Cardiac muscle cell (in vitro differentiated cells and primary cell): Measurements from ENCODE around the gene SIDT1. TPM values are rescaled to one million over a fixed set of nuclear protein-coding genes. Genes with fewer than 3 reads are reported as not detected.

ENCODE experiments used
- DNase-seq, 2 donors: peaks; one replicate each; pipeline versions ENCODE4 v3.0.0 to v3.0.0-alpha.2; 2010 to 2017; ENCODE audit warnings: low read depth in 1 of 2, low spot score in 1 of 2
- H3K27ac ChIP-seq: fragments of 200-600 bp; sonication (generic); 2 replicates; pipeline ENCODE4 v1.5.1; 2016
- H3K27me3 ChIP-seq: fragments of 200-600 bp; sonication (generic); 2 replicates; pipeline ENCODE4 v1.6.0; 2016; ENCODE audit warnings: control low read depth
- H3K36me3 ChIP-seq: fragments of 200-600 bp; sonication (generic); 2 replicates; pipeline ENCODE4 v1.5.1; 2016; ENCODE audit warnings: control low read depth
- H3K4me1 ChIP-seq: fragments of 200-600 bp; sonication (generic); 2 replicates; pipeline ENCODE4 v1.8.1; 2017; ENCODE audit warnings: low read depth, mild to moderate bottlenecking, mixed run types
- H3K4me3 ChIP-seq: fragments of 200-600 bp; sonication (generic); 2 replicates; pipeline ENCODE4 v1.5.1; 2016; ENCODE audit warnings: mild to moderate bottlenecking
- H3K9me3 ChIP-seq: fragments of 200-600 bp; sonication (generic); 2 replicates; pipeline ENCODE4 v1.5.1; 2017; ENCODE audit warnings: low read depth, mild to moderate bottlenecking, control low read depth
- polyA plus RNA-seq: library from polyadenylated mRNA; unstranded; fragments of >200 nt; fragmentation: Nextera tagmentation; extraction: Ambion mirVana; gene quantifications from 2 replicates; pipeline ENCODE4 v1.2.1, GENCODE V29; 2016
- total RNA-seq: library from RNA; depleted of rRNA; stranded (reverse); fragments of >200 nt; gene quantifications from 2 replicates; pipeline ENCODE4 v1.2.3, GENCODE V29; 2016
- TF ChIP-seq, protein P1 (sequence below): IDR thresholded peaks from 2 replicates; pipeline ENCODE4 v1.5.1; 2012; ENCODE audit warnings: low read depth, mild to moderate bottlenecking, low read length

The SIDT1 gene
- total and polyA plus RNA-seq, 2 experiments from 2014 or later = 0.32 TPM; not detected in 1

DNA sequence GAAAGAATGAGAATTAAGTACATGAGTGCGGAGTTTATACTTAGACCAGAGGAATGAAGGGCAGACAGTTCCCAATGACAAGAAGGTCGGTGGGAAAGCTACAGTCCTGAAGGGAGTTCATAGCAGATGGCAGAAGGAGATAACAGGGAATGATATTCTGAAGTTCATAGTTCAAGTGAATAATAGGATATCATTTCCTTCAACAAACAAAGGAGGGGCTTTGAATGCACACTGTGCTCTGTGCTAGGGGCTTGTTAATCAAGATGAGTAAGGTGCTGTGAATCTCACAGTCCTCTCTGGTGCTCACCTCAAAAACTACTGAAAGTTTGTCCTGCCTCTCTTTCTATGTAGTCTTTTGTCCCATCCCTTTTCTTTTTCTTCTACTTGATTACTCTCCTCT lies 41.9 kb downstream of the SIDT1 start:
- Histone ChIP-seq H3K4me3 (no peak overlapping the region), H3K9me3 (no peaks in the 10 kb centered on the region), H3K4me1 (no peaks in the 10 kb centered on the region), H3K27me3 (no peaks in the 10 kb centered on the region), H3K27ac (no peak overlapping the region), H3K36me3 (no peaks in the 10 kb centered on the region)
- TF ChIP-seq, protein P1, sequence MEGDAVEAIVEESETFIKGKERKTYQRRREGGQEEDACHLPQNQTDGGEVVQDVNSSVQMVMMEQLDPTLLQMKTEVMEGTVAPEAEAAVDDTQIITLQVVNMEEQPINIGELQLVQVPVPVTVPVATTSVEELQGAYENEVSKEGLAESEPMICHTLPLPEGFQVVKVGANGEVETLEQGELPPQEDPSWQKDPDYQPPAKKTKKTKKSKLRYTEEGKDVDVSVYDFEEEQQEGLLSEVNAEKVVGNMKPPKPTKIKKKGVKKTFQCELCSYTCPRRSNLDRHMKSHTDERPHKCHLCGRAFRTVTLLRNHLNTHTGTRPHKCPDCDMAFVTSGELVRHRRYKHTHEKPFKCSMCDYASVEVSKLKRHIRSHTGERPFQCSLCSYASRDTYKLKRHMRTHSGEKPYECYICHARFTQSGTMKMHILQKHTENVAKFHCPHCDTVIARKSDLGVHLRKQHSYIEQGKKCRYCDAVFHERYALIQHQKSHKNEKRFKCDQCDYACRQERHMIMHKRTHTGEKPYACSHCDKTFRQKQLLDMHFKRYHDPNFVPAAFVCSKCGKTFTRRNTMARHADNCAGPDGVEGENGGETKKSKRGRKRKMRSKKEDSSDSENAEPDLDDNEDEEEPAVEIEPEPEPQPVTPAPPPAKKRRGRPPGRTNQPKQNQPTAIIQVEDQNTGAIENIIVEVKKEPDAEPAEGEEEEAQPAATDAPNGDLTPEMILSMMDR = no peak
- no peak for DNase-seq

DNA sequence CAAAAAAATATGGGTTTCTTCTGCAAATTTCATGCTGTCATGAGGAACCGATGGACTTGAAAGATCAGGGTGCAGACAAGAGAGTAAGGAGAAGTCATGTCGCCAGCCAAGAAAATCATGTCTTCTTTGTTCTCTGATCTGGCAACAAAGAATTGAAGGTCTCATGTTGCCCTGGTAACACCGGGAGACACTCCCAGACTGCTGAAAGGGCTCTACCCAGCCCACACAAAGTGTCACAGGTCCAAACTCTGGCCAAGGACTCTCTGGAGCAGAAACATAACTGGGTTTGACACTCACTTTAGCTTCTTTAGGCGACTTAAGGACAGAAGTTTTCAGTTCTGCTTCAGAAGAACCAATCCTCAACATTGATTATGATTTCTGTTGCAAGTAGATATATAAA lies 42.9 kb downstream of the SIDT1 start:
- Histone ChIP-seq H3K4me1 (no peaks in the 10 kb centered on the region), H3K27me3 (peaks cover 2% of the 10 kb centered on the region), H3K36me3 (no peaks in the 10 kb centered on the region), H3K27ac (no peak overlapping the region), H3K9me3 (no peaks in the 10 kb centered on the region), H3K4me3 (no peak overlapping the region)
- TF ChIP-seq, protein P1 = no peak
- no peak for DNase-seq

DNA sequence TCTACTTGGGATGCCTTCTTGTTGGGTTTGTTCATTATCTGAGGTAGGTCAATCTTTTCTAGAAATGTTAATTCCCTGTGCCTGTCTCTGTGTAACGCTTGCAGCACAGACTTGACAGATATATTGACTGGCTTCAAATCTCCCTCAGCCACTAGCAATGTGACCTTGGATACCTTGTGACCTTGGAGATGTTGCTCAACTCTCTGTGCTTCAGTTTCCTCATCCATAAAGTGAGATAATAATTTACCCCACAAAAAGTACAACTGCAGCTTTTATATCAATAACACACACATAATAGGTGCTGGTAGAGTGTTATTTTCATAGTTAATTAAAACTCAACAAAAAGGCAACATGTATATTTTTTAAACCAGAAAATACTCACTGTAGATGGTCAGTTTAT lies 52.9 kb downstream of the SIDT1 start:
- DNase-seq = no peak
- H3K9me3 ChIP-seq = no peaks in the 10 kb centered on the region
- H3K27me3 ChIP-seq = peaks cover 4% of the 10 kb centered on the region
- H3K4me1 ChIP-seq = no peaks in the 10 kb centered on the region
- TF ChIP-seq, protein P1 = no peak
- H3K4me3 ChIP-seq = no peak overlapping the region
- no peak overlapping the region for H3K27ac ChIP-seq
- no peaks in the 10 kb centered on the region for H3K36me3 ChIP-seq

DNA sequence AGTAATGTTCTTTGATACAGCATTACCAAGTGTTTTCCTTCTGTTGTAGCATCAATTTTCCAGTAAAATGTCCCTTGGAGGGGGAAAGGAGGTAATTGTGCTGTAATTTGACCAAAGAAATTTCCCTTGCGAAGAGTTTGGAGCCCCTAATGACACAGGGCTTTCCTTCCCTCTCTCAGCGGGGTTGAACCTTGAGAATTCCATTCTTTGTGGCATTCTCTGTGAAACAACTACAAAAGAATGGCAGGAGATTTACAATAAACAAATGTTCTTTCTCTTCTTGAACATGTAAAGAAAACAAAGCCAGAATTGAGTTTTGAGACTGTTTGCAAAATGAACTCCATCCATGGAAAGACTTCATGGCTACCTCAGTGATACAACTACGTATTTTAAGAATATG lies 53.4 kb downstream of the SIDT1 start:
- Histone ChIP-seq H3K4me1 (no peaks in the 10 kb centered on the region), H3K9me3 (no peaks in the 10 kb centered on the region), H3K27ac (no peak overlapping the region), H3K27me3 (peaks cover 2% of the 10 kb centered on the region), H3K36me3 (no peaks in the 10 kb centered on the region), H3K4me3 (no peak overlapping the region)
- TF ChIP-seq, protein P1 = no peak
- DNase-seq = no peak

DNA sequence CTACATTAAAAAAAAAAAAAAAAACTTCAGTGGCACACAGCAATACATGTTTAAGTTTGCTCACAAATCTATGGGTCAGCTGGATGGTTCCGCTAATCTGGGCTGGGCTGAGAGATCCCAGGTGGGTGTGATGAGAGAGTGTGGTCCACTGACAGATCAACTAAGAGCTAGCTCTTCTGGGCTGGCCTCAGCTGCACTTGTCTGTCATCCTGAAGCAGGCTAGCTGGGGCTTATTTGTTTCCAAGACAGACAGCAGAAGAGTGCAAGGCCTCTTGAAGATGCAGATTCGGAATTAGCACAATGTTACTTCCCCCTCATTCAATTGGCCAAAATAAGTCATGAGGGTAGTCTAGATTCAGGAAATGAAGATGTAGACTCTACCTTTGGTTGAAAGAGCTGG lies 56.5 kb downstream of the SIDT1 start:
- TF ChIP-seq, protein P1 = no peak
- no peak overlapping the region for H3K27ac ChIP-seq
- H3K4me1 ChIP-seq = no peaks in the 10 kb centered on the region
- no peaks in the 10 kb centered on the region for H3K9me3 ChIP-seq
- DNase-seq = no peak
- H3K36me3 ChIP-seq = no peaks in the 10 kb centered on the region
- H3K27me3 ChIP-seq = no peaks in the 10 kb centered on the region
- H3K4me3 ChIP-seq = no peak overlapping the region

DNA sequence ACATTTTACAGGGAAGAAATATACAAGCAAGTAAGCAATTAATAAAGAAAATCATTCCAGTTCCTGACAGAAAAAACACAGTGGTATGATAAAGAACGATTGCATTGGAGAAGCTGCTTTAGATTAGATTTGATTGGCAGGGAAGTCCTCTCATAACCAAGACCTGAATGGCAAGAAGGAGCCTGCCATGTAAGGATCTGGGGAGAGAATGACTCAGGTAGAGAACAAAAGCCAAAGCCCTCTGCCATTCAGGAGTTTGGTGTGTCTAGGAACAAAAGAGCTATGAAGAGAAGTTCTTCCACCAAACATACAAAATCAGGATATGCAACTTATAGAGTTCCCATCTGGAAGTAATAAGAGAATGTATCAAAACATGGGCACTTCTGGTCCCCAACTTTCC lies 57.6 kb downstream of the SIDT1 start:
- no peaks in the 10 kb centered on the region for H3K27me3 ChIP-seq
- no peak overlapping the region for H3K4me3 ChIP-seq
- H3K36me3 ChIP-seq = no peaks in the 10 kb centered on the region
- no peak overlapping the region for H3K27ac ChIP-seq
- no peaks in the 10 kb centered on the region for H3K9me3 ChIP-seq
- no peak for DNase-seq
- TF ChIP-seq, protein P1 = no peak
- no peaks in the 10 kb centered on the region for H3K4me1 ChIP-seq
